ENCODE measurements around the gene PRKCB.
"Not testable (repeated sequence)": the region's sequence is repeated elsewhere in the genome, so short reads cannot be mapped to it uniquely, and the experiment has no call there.

The PRKCB gene

GRCh38 chr16:24191876-24192402 lies 356.2 kb downstream of the PRKCB start:
- no peak for DNase-seq

DNA sequence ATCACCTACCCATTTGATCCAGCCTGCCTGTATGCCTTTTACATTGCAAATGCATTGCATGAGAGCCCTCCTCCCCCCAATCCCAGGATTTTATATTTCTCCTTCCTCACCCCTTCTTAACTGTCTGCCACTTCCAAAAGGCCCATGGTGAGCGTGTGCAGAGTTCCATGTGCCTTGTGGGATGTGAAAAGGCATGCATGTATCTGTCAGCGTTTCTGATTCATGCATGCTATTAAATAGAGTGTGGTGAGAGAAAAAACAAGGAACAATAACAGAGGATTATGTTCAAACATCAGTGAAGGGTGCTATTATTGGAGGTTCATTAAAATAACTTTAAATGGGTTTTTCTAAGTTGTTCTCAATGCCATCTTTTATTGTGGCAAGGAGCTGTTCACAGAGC lies 359.4 kb downstream of the PRKCB start:
- DNase-seq: no peak

DNA sequence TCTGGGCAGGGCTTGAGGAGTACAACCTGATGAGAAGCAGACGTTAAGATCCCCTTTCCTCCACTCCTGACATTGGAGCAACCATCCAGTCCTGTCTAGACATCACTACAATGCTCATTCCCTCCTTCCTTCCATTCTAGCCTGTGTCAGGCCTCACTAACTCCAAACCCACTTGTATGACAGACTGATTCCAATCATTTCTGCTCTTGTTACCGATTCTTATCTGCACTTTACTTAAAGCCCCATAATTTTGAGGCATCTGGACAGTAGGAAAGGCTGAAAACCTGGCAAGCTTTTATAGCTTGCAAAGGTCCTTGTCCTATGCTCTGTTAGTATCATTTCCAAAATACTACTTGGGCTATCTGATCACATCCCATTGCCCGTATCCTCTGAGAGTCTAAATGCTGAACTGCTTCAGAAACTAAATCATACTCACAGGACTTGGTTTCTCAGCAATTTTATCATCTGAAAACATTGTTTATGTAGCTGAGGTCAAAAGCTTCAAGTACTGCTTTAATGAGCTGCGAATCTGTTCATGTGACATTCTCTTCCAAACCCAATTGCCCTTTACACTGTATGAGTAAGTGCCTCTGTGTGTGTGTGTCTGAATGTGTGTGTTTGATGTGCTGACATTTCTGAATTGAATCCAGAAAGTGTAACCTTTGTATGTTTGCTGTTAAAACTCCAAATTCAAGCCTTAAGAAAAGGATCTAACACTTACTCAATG lies 363.2 kb downstream of the PRKCB start:
- no peak for DNase-seq

DNA sequence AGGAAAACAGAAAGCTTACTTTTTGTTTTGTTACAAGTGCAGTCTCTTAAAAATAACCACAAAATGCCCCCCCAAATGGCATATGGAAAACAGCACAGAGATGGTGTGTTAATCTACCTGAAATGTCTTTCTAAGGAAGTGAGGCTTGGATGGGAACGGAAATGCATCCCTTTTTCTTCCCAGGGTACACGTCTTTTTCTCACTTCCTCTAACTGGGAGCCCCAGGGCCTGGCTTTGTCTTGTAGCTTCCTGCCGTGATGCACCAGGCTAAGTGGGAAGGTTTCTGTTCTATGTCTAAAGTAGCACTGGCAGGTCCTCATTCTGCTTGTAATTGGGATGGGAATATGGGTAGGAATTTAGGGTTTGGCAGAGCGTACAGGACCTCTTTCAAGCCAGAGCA lies 367.9 kb downstream of the PRKCB start:
- DNase-seq: no peak

GRCh38 chr16:24204150-24204665 lies 368.4 kb downstream of the PRKCB start:
- no peak for DNase-seq

- no peak for DNase-seq
These were observed 371.1 kb downstream of the PRKCB start for GRCh38 chr16:24206926-24207325.

DNA sequence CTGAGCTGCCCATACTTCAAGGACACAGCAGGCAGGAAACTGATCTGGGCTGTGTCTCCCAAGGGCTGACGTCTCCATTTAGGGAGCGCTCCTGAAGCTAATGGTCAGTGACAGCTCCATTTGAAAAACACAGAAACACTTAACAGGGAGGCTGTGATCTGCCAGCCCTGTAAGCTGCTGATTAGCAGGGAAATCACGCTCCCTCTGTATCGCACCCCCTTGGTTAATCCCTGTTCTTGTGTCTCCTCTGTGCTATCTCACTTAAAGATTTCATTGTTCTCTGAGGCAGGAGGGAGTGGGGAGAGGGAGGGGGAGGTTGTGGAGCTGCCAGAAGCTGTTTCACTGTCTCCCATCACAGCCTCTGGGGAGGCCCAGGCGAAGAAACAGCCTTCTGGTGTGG lies 372.9 kb downstream of the PRKCB start:
- DNase-seq: no peak

DNA sequence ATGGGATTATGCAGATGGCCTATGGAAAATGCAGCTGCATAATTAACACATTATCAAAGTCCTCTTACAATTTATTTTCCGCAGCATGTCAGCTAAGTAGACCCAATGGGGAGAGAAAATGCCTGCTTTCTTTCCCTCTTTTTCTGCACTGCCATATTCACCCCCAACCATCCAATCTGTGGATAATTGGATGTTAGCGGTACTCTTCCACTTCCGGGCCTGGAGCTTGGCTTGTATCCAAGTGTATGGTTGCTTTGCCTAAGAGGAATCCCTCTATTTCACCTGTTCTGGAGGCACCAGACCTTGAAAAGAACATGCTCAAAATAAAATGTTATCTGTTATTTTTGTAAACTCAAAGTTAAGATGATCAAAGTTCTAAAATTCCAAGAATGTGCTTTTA lies 379.2 kb downstream of the PRKCB start:
- no peak for DNase-seq

DNA sequence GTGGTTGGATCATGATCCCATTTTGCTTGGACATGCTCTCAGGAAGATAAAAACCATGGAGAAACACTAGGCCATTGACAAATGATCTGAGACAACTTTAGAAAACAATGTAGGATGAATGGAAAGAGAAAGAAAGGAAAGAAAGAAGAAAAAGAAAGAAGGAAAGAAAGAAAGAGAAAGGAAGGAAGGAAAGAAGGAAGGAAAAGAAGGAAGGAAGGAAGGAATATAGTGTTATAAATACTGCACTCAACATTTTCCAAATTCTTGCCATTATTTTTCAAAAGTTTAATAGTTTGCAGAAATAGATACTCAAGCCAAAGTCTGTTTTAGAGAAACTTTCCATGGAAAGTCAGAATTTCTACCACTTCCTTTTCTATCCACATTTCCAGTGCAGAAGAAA lies 381.2 kb downstream of the PRKCB start:
- DNase-seq: no peak

- no peak for DNase-seq
These were observed 381.7 kb downstream of the PRKCB start for GRCh38 chr16:24217461-24217860.

DNA sequence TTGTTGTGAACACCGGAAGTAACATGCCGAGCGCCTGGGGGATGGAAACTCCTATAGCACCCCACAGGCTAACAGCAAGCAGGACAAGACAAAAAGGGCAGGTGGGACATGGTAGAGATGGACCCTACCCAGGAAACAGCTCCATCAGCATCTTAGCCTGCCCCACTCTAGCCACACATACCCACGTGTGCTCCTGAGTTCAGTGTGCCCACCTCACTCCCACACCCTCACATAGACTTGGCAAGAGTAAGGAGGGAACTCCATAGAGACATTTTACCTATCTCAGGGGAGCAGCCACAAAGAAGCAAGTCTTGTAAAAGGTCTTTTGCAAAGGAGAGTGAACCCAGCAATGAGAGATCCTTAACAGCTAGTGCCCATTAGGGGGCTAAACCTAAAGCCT lies 382.5 kb downstream of the PRKCB start:
- no peak for DNase-seq

GRCh38 chr16:24221219-24221618 lies 385.4 kb downstream of the PRKCB start:
- no peak for DNase-seq

DNA sequence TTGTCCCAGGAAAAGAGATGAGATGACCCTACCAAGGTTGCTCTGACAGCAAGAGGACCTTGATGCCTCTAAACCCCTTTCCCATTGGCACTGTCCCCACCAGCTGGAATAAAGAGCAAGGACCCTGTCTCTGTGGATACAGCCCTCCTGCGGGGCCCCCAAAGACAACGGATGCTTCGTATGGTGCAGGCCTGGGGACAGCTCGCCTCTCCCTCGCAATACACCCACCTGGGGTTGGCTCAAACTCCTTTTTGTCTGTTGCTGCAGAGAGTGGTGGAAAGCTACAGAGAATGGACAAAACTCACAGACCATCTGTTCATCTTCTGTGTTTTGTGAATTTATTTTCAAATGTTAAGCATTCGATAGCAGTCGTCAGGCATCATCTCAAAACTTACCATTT lies 392.7 kb downstream of the PRKCB start:
- DNase-seq: no peak

DNA sequence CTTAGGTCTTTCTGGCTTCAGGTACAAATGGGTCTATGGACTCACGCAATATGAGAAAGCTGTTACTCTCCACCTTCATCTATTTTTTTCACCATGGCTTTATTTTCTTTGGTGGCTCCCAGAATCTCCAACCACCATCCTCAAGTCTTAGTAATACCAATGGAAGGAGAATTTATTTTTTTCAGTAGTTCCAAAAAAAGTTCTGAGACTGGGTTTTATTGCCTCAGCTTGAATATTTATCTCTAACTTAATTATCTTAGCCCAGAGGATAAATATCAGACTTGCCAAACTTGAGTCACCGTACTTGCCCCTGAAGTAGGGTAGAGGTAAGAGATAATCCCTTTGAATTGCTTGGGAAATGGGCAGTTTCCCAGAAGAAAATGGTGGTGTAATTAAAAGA lies 397.2 kb downstream of the PRKCB start:
- DNase-seq: no peak

GRCh38 chr16:24234737-24235136 lies 399.0 kb downstream of the PRKCB start:
- no peak for DNase-seq

DNA sequence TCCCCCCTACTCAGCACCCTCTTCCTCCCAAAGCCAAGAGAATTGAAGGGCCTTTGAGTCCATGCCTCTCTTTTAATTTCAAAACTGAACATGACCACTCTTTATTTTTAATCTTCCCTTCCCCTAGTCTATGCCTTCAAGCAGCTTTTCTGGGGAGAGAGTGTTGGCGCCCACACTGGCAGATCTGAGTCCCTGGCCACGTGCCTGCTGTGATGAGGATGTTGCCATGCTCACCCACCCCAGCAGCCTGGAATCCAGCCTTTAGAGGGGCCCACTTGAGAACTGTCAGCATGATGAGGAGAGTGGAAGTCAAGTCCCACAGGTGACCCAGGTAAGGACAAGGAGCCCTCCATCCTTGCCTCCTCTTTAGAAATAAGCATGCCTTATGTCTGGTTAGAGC lies 400.0 kb downstream of the PRKCB start:
- DNase-seq: no peak

GRCh38 chr16:24238846-24239245 lies 403.1 kb downstream of the PRKCB start:
- DNase-seq: not testable (repeated sequence)

- no peak for DNase-seq
These were observed 411.3 kb downstream of the PRKCB start for GRCh38 chr16:24246911-24247607.

DNA sequence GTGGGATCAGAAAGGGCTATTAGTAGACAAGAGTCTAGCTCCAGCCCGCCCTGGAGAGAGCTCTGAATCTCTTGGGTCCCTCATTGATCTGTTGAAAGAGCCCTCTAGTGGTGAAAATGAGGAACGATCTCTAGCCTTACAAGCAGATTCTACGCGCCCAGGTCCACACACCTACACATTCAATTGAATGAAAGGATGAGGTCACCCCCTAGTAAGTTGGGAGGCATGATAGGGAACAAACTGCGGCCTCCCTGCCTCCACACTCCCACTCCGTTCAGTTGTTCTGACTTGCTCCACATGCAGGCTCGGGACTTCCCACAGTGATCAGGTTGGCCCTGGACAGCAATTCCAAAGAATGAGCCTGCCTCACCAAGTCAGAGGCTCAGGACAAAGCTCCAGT lies 417.4 kb downstream of the PRKCB start:
- DNase-seq: peak; percentile 27

GRCh38 chr16:24255456-24256371 lies 419.9 kb downstream of the PRKCB start, which contains the start of gene CACNG3:
Gene CACNG3 (plus strand): TSS chr16:24256335. CDS start chr16:24256755, 420 bp downstream.
- DNase-seq: peak; percentile 54

DNA sequence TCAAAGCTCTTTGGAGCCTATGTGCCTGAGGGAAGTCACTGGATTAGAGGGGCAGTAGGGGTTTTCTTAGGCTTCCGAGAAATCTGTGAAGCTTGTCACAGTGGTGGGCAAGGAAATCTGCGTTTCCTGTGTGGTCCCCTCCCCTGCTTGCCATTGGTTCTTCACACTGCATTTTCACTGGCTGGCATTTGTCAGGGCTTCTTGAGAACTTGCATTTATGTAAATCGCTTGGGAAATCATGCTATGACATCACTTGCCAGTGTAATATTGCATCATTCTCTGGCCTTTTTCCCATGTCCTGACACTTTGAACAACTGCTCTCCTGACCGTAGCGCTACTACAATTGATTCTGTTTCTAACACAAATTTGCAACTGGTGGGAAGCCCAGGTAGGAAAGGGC lies 422.2 kb downstream of the PRKCB start:
- no peak for DNase-seq

- no peak for DNase-seq
These were observed 423.0 kb downstream of the PRKCB start for GRCh38 chr16:24258791-24259190.

GRCh38 chr16:24262816-24263215 lies 427.0 kb downstream of the PRKCB start:
- DNase-seq: no peak
